IMR-90 (cell line): ENCODE data around the gene ZNF423. TPM values are rescaled to one million over a fixed set of nuclear protein-coding genes. Genes with fewer than 3 reads are reported as not detected.

Experiments
- ATAC-seq: fragments of 200-7000 bp; cut with Tn5 transposase; 2 replicates; pipeline ENCODE4 v1.9.1; 2020; ENCODE audit warnings: low read depth, mild to moderate bottlenecking, moderate library complexity
- BruUV-seq: library from RNA; stranded (reverse); fragments of 400-500 nt; replicated peaks from 2 replicates; lab custom pipeline; 2021; lab: Mats Ljungman, UMichigan
- CTCF ChIA-PET: fragments of 300-600 bp; formaldehyde crosslinking; extraction: SDS; loops from one replicate; lab custom pipeline; 2021; ENCODE audit warnings: antibody characterized with exemption; lab: Yijun Ruan, JAX
- POLR2A ChIA-PET: fragments of 300-600 bp; sonication (Branson Sonifier 250); formaldehyde crosslinking; loops from one replicate; lab custom pipeline; 2022; ENCODE audit warnings: antibody characterized with exemption; ENCODE audit not compliant: unreplicated experiment; lab: Charles Lee
- DNase-seq: peaks from one replicate; pipeline ENCODE4 v3.0.0; 2013
- H2AFZ ChIP-seq: replicated peaks from 2 replicates; pipeline ENCODE3; 2013; ENCODE audit warnings: low read length, mild to moderate bottlenecking; ENCODE audit not compliant: poor library complexity
- H2AK5ac ChIP-seq: 2 replicates; pipeline ENCODE4 v1.6.1; 2013; ENCODE audit warnings: low read depth, low read length, inconsistent platforms
- H2AK9ac ChIP-seq: replicated peaks from 2 replicates; pipeline ENCODE3; 2013; ENCODE audit warnings: mild to moderate bottlenecking, low read depth, low read length, moderate library complexity; ENCODE audit not compliant: poor library complexity
- H2BK120ac ChIP-seq: 2 replicates; pipeline ENCODE4 v1.6.1; 2013; ENCODE audit warnings: low read depth, low read length, inconsistent platforms
- H2BK15ac ChIP-seq: 3 replicates; pipeline ENCODE4 v1.6.1; 2013; ENCODE audit warnings: low read depth, low read length, inconsistent platforms
- H2BK20ac ChIP-seq: 2 replicates; pipeline ENCODE4 v1.6.1; 2013; ENCODE audit warnings: low read depth, mild to moderate bottlenecking, inconsistent platforms, low read length, moderate library complexity
- H2BK5ac ChIP-seq: 2 replicates; pipeline ENCODE4 v1.6.1; 2013; ENCODE audit warnings: mild to moderate bottlenecking, low read depth, low read length, inconsistent platforms; ENCODE audit not compliant: poor library complexity, severe bottlenecking
- H3K14ac ChIP-seq: replicated peaks from 2 replicates; pipeline ENCODE4 v1.6.1; 2013; ENCODE audit warnings: low read depth, low read length, inconsistent platforms
- H3K18ac ChIP-seq: 2 replicates; pipeline ENCODE4 v1.6.1; 2013; ENCODE audit warnings: low read depth, low read length, control low read depth
- H3K23ac ChIP-seq: 2 replicates; pipeline ENCODE4 v1.6.1; 2013; ENCODE audit warnings: low read depth, low read length, inconsistent platforms
- H3K27ac ChIP-seq: 2 replicates; pipeline ENCODE4 v1.5.1; 2013; ENCODE audit warnings: mild to moderate bottlenecking, control low read depth, low read length; ENCODE audit not compliant: insufficient read depth
- H3K27me3 ChIP-seq: 2 replicates; pipeline ENCODE4 v1.6.1; 2013; ENCODE audit warnings: low read length; ENCODE audit not compliant: control insufficient read depth, insufficient read depth
- H3K36me3 ChIP-seq: 2 replicates; pipeline ENCODE4 v1.6.1; 2013; ENCODE audit warnings: low read length, mixed read lengths; ENCODE audit not compliant: control insufficient read depth, insufficient read depth
- H3K4ac ChIP-seq: 2 replicates; pipeline ENCODE4 v1.6.1; 2013; ENCODE audit warnings: low read depth, low read length, inconsistent platforms
- H3K4me1 ChIP-seq: 2 replicates; pipeline ENCODE4 v1.6.1; 2013; ENCODE audit warnings: low read length, mixed read lengths; ENCODE audit not compliant: control insufficient read depth, insufficient read depth
- H3K4me2 ChIP-seq: 2 replicates; pipeline ENCODE4 v1.6.1; 2013; ENCODE audit warnings: low read depth, mild to moderate bottlenecking, control low read depth, low read length, moderate library complexity
- H3K4me3 ChIP-seq: 2 replicates; pipeline ENCODE4 v1.5.1; 2013; ENCODE audit warnings: low read depth, mild to moderate bottlenecking, control low read depth, low read length, moderate library complexity; ENCODE audit not compliant: insufficient read depth
- H3K56ac ChIP-seq: 2 replicates; pipeline ENCODE4 v1.6.1; 2013; ENCODE audit warnings: low read length, inconsistent platforms; ENCODE audit not compliant: insufficient read depth; ENCODE audit errors: extremely low read depth
- H3K79me1 ChIP-seq, 2 experiments: 2 replicates each; pipeline ENCODE4 v1.6.1; 2013; ENCODE audit warnings: low read length in 2 of 2, inconsistent platforms in 1 of 2, low read depth in 1 of 2
- H3K9ac ChIP-seq: 2 replicates; pipeline ENCODE4 v1.6.1; 2013; ENCODE audit warnings: low read depth, low read length, control low read depth
- H3K9me1 ChIP-seq: 2 replicates; pipeline ENCODE4 v1.6.1; 2013; ENCODE audit warnings: low read length, inconsistent platforms; ENCODE audit not compliant: insufficient read depth
- H3K9me3 ChIP-seq: 2 replicates; pipeline ENCODE4 v1.6.1; 2013; ENCODE audit warnings: low read length; ENCODE audit not compliant: control insufficient read depth, insufficient read depth
- H4K20me1 ChIP-seq: 2 replicates; pipeline ENCODE4 v1.6.1; 2013; ENCODE audit warnings: low read length, inconsistent platforms; ENCODE audit not compliant: insufficient read depth
- H4K5ac ChIP-seq: 2 replicates; pipeline ENCODE4 v1.6.1; 2013; ENCODE audit warnings: mild to moderate bottlenecking, low read depth, low read length, control low read depth
- H4K8ac ChIP-seq, 2 experiments: 2 replicates each; pipeline ENCODE4 v1.6.1; 2013; ENCODE audit warnings: low read depth in 2 of 2, low read length in 2 of 2, control low read depth in 1 of 2, inconsistent platforms in 1 of 2
- H4K91ac ChIP-seq: 2 replicates; pipeline ENCODE4 v1.6.1; 2013; ENCODE audit warnings: low read depth, low read length, inconsistent platforms; ENCODE audit not compliant: insufficient read depth
- BHLHE40 ChIP-seq: fragments of 150-350 bp; IDR thresholded peaks from 2 replicates; pipeline ENCODE4 v1.6.1; 2016; ENCODE audit warnings: mild to moderate bottlenecking, low read depth, low read length
- POLR2A ChIP-seq: IDR thresholded peaks from 2 replicates; pipeline ENCODE4 v1.6.1; 2012; ENCODE audit warnings: mild to moderate bottlenecking, low read depth, low read length
- RCOR1 ChIP-seq: IDR thresholded peaks from 2 replicates; pipeline ENCODE4 v1.6.1; 2012; ENCODE audit warnings: mild to moderate bottlenecking, low read length, improper control_type of control experiment; ENCODE audit not compliant: insufficient replicate concordance
- WGBS, 2 experiments: methylation state at CpG; one replicate each; pipeline versions ENCODE4 v1.1.5 to v1.1.7; 2013; ENCODE audit warnings: missing lambda C conversion rate in 2 of 2; ENCODE audit not compliant: insufficient read length in 1 of 2; ENCODE audit errors: extremely low coverage in 2 of 2; 5-methylcytosine and 5-hydroxymethylcytosine counted together
- dilution Hi-C: fragments of 300-500 bp; cut with HindIII; formaldehyde crosslinking; loops from one replicate; pipeline ENCODE4 v1.14.3; 2018; ENCODE audit warnings: low sequenced_read_pairs; ENCODE audit not compliant: unreplicated experiment
- in situ Hi-C: fragments of 300-500 bp; cut with MboI; formaldehyde crosslinking; loops from 3 replicates; pipeline ENCODE4 v1.14.3; 2019; ENCODE audit warnings: low sequenced_read_pairs, inconsistent platforms, mixed read lengths
- intact Hi-C: fragments of 100-400 bp; cut with micrococcal nuclease; formaldehyde crosslinking; loops from 2 replicates; pipeline ENCODE4 v1.10.0; 2022
- polyA plus RNA-seq, 3 experiments: library from polyadenylated mRNA; depleted of rRNA; stranded (reverse); fragments of >200 nt; gene quantifications; 2 replicates each; pipeline ENCODE4 v1.2.3, GENCODE V29; 2012; ENCODE audit warnings: low replicate concordance in 1 of 3
- total RNA-seq: library from RNA; depleted of rRNA; stranded (reverse); fragments of >200 nt; gene quantifications from 2 replicates; pipeline ENCODE4 v1.2.3, GENCODE V29; 2012
- TF ChIP-seq, protein P1 (sequence below): fragments of 150-350 bp; IDR thresholded peaks from 2 replicates; pipeline ENCODE4 v1.6.1; 2016; ENCODE audit warnings: low read depth, mild to moderate bottlenecking, low read length, moderate library complexity, borderline replicate concordance

Gene ZNF423
- total and polyA plus RNA-seq, 2 of the 4 experiments (the other 2 are of a cell fraction): under 0.01 to 0.10 TPM

DNA sequence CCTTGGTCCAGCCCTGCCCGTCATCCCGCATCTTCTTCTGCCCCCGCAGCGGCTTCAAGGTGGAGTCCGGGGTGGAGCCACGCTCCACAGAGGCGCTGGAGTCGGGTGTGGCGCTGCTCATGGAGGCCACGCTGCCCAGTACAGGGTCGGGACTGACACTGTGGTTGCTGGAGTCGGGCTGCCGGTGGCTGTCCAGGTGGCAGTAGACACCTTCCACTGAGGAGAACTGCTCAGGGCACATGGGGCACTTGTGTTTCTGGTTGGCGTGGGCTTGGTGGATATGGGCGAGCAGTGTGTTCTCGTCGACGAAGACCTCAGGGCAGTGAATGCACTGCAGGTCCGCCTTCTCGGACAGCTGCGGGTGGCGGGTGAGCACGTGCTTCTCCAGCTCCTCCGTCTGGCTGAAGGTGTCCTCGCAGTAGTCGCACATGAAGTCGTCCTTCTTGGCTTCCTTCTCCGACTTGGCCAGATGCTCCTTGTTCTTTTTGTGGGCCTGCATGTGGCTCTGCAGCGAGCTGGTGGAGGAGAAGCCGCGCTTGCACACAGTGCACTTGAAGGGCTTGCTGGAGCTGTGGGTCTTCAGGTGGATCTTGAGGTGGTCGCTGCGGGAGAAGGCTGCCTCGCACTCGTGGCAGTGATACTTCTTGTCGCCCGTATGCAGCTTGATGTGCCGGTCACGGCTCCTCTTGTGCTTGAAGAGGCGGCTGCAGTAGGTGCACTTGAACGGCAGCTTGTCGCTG lies 217.8 kb downstream of the ZNF423 start:
- no peaks in the 10 kb centered on the region for H3K36me3 ChIP-seq
- CTCF ChIA-PET: no interaction called here
- POLR2A ChIA-PET: no interaction called here

More for the DNA sequence above, 217.8 kb downstream of the ZNF423 start:
- H3K4me2 ChIP-seq: no peak overlapping the region
- BruUV-seq: no TSS peak
- H3K27me3 ChIP-seq: no peaks in the 10 kb centered on the region
- H3K27ac ChIP-seq: no peak overlapping the region
- WGBS, 2 experiments: 79% methylated on average over 22 of the region's 42 CpGs; no CpG with 5 or more reads in 1 of the 2 experiments
- no peak overlapping the region for H3K9ac ChIP-seq
- no peaks in the 10 kb centered on the region for H3K79me1 ChIP-seq
- H3K18ac ChIP-seq: no peak overlapping the region
- H3K4ac ChIP-seq: no peak overlapping the region; the same call in 1 of the 2 replicates
- peak overlapping the region; percentile 59 for H2AFZ ChIP-seq
- peaks cover 7% of the 10 kb centered on the region for H4K20me1 ChIP-seq
- H4K8ac ChIP-seq: no peak overlapping the region
- intact Hi-C loops: loop anchor here (2.0 kb wide), 1 partner anchor 17 kb away; no protein-coding TSS in a partner anchor
- no peak overlapping the region for H2BK5ac ChIP-seq
- H3K4me3 ChIP-seq: no peak overlapping the region
- no peak overlapping the region for H3K23ac ChIP-seq
- no peak overlapping the region for H4K91ac ChIP-seq
- no peak overlapping the region for H2AK9ac ChIP-seq
- TF ChIP-seq BHLHE40 (no peak), RCOR1 (no peak), POLR2A (no peak)
- TF ChIP-seq, protein P1, sequence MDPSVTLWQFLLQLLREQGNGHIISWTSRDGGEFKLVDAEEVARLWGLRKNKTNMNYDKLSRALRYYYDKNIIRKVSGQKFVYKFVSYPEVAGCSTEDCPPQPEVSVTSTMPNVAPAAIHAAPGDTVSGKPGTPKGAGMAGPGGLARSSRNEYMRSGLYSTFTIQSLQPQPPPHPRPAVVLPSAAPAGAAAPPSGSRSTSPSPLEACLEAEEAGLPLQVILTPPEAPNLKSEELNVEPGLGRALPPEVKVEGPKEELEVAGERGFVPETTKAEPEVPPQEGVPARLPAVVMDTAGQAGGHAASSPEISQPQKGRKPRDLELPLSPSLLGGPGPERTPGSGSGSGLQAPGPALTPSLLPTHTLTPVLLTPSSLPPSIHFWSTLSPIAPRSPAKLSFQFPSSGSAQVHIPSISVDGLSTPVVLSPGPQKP: no peak
- H3K9me3 ChIP-seq: no peaks in the 10 kb centered on the region
- H3K56ac ChIP-seq: no peak overlapping the region
- H2AK5ac ChIP-seq: peak overlapping the region; percentile 82; the same call in 1 of the 2 replicates
- peaks cover 22% of the 10 kb centered on the region; the same call in 1 of the 2 replicates for H3K4me1 ChIP-seq
- dilution Hi-C loops: no loop called here
- in situ Hi-C loops: no loop called here
- ATAC-seq (no peak), DNase-seq (no peak)
- H2BK20ac ChIP-seq: no peak overlapping the region
- peak overlapping the region; percentile 44; the same call in 1 of the 2 replicates for H2BK120ac ChIP-seq
- no peak overlapping the region for H3K14ac ChIP-seq
- peaks cover 11% of the 10 kb centered on the region; the same call in 1 of the 2 replicates for H3K9me1 ChIP-seq
- H4K5ac ChIP-seq: no peak overlapping the region
- no peak overlapping the region for H2BK15ac ChIP-seq
